Stimulated activated CD8-positive, alpha-beta memory T cell treated with anti-CD3 and anti-CD28 coated beads, Interleukin-4, amount 100 ng/mL, for 4 hours (primary cell): Measurements from ENCODE around the gene SLC37A3.
"Not testable (repeated sequence)": the region's sequence is repeated elsewhere in the genome, so short reads cannot be mapped to it uniquely, and the experiment has no call there.

Source experiments
- DNase-seq, 2 donors: peaks; one replicate each; pipeline ENCODE4 v3.0.0-alpha.2; 2020; ENCODE audit warnings: low read depth in 2 of 2, low spot score in 1 of 2

SLC37A3 gene

DNA sequence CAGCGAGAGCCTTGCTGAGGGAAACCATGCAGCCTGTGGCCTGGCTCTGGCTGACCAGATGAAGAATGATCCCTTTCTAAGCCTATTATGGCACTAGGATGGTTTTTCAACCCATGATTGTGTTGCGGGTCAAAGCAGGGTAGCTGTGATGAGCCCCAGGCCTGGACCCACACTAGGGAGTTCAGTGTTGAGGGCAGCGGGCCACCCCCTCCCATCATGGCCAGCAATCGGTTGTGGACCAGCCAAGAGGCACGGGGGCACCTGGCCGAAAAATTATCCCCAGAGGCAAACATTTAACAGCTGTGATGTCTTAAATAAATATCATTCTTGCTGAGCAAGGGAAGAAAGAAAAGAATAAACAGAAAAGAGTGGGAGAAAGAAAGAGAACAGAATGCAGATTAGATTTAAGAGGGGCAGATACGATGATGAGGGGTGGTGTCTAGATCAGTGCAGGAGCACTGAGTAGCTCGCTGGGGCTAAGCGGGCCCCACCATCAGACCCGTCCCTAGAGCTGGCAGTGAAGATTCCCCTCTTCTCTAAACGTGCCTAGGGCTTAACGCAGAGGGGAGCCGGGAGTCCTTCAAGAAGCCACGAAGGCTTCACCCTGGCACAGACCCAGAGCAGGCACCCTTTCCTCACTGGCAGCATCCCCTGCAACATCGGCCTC, 82.7 kb downstream of the SLC37A3 start:
- DNase-seq = no peak

DNA sequence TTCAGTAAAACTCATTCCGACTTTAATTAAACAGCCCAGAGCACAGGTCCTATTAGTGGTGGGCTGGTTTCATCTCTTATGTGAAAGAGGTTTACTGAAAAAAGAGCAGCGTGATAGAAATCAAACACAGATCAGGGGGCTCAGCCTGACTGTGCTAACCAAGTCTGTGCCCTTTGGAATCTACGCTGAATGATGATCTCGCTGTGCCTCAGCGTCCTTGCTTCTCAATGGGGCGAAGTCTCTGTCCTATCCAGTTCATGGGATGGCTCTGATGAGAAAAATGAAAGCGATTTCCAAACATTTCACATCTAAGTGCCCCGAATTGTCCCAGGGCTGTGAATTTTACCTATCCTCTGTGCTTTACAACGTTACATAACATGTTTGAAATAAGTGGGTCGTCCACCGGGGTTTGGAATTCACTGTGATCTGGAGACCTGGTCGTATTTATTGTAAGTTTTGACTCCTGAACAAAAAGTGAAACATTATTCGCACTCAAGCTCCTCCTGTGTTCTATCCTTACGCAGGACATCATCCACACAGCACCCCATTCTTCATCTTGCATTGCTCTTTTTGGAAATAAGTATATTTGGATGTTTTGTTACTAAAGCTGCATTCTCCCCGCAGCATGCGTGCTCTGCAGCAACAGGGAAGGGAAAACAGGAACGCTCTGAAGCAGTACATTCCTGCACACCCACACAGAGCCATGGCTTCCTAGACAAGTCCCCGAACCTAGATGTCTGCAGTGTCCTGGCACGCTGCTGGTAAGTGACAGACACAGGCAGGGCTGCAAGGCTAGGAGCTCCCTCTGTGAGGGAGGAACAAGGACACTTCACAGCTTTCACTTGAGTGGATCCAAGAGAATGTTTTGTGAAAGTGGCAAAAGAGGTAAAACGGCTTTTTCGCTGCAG, 83.5 kb downstream of the SLC37A3 start:
- no peak for DNase-seq

DNA sequence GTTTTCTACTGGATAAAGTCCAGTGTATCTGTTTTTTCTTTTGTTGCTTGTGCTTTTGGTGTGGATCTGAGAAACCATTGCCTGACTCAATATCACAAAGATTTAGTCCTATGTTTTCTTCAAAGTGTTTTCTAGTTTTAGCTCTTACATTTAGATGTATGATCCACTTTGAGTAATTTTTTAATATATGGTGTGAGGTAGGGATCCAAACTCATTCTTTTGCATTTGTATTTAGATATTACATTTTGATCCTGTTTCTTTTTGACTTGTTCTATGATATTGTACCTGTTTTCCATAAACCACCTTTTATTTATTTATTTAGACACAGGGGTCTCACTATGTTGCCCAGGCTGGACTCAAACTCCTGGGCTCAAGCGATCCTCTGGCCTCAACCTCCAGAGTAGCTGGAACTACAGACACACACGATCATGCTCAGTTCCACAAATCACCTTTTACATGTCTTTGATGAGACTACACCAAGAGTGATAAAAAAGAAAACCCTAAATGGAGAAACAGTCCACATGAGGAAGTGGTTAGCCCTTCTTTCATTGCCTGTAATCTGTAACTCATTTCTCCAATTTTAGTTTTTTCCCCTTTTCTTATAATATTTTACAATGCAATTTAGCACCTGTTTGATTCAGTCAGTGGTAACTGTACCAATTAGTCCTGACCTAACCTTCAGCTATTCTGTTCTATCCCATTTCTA, 86.0 kb downstream of the SLC37A3 start:
- DNase-seq = no peak

DNA sequence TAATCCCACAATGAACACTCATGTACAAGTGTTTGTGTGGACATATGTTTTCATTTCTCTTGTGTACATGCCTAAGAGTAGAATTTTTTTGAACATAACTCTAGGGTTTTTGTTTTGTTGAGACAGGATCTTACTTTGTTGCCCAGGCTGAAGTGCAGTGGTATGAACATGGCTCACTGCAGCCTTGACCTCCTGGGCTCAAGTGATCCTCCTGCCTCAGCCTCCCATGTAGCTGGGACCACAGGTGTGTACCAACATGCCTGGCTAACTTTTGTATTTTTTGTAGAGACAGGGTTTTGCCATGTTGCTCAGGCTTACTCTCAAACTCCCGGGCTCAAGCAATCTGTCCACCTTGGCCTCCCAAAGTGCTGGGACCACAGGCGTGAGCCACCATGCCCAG, 87.2 kb downstream of the SLC37A3 start:
- DNase-seq = not testable (repeated sequence)

DNA sequence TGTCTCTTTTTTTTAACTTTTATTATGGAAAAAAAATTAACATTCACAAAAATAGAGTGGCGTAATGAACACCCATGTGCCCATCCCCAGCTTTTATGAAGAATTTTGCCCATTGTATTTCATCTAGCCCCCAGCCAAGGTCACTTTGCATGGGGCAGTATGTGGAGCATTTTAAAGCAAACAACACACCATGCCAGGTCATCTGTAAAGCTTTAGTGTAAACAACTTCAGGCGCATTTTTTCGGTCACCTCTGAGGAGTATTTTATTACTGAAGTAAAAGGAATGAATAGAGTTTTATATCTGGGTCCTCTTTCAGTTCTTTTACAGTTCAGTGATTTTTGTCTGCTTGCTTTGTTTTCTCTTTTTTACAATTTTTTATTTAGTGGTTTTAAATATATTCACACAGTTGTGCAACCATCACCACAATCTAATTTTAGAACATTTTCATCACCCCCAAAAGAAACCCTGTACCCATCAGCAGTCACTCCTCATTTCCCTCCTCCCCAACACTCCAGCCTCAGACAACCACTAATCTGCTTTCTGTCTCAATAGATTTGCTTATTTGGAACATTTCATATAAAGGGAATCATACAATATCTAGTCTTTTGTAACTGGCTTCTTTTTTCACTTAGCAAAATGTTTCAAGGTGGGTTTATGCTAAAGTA, 87.9 kb downstream of the SLC37A3 start:
- DNase-seq = no peak

DNA sequence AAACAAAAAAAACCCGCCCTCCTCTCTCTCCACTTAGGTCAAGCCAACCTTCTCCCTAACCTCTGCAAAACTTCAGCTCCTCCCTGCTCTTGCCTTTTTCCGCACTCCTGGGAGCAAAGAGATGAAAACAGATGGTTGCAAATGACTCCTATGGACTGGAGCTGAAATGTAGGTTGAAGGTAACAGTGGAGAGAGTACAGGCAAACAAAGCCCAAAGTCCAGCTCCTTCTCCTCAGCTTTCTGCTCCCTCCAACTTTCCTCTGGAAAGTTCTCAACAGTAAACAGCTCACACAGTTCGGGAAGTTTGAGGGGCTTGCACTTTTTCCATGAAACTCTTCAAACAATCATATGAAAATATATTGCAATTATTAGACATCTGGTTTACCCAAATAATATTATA, 90.3 kb downstream of the SLC37A3 start:
- DNase-seq = no peak

DNA sequence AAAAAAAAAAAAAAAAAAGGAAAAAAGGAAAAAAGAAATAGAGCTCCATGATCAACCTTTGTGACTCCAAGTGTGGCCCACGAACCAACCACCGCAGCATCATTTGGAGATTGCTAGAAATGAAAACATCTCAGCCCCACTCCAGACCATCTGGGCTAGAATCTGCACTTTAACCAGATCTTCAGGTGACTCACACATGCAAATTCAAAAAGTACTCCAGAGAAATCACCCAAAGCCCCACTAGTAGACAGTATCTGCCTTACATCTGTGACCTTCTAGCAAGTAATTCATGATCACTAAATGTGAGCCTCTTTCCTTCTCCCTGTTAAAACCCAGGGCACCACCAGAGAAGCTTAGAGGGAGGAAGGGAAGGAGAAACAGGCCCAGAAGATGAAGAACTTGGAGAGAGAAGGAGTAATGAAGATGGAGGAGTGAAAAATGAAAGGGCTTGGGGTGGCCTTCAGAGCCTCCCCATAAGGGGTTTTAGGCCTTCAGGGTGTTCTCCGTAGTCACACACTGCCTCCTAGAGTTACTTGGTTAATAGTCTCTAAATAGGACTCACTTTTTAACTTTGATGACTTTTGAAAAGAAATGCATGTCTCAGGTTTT, 94.0 kb downstream of the SLC37A3 start:
- DNase-seq = no peak

DNA sequence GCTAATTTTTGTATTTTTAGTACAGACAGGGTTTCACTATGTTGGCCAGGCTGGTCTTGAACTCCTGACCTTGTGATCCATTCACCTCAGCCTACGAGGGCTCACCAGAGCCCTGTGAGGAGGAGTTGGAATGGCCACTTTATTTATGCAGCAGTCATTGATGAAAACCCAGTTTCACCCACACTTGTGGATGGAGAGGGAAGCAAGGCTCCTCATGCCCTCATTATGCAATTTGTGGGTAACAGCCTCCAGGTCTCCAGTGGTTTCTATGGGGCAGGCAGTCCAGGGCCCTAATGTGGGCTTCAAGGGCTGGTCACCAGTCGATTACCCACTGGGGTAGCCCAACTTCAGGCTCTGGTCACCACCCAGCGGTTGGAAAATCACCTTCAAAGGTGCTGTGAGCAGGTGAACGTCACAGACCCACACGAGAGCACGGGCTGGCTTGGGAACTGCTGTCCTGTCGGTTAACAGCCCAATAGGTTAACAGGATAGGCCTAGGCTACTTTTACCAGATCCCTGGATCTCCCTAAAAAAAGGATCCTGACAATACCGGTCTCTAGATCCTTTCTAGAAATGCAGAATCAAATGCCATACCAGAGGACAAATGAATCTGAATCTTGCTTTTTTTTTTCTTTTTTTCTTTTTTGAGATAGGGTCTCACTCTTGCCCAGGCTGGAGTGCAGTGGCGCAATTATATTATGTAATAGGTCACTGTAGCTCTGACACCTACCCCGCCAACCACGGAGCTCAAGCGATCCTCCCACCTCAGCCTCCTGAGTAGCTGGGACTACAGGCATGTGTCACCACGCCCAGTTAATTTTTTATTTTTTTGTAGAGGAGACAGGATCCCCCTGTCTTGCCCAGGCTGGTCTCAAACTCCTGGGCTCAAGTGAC, 97.8 kb downstream of the SLC37A3 start:
- no peak for DNase-seq

DNA sequence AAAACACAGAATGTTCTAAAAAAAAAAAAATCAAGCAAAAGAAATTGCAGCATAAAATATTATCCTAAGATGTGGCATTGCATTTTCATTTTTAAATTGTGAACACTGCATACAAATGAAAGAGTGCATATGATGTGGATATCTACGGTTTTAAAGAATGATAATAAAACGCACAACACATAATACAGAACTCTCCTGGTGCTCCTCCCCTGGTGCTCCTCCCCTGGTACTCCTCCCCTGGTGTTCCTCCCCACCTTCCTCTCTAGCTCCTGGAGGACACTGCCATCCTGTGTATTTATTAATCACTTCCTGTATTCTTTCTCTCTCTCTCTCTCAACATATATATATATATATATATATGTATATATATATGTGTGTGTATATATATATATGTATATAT, 100.1 kb downstream of the SLC37A3 start:
- DNase-seq = no peak

DNA sequence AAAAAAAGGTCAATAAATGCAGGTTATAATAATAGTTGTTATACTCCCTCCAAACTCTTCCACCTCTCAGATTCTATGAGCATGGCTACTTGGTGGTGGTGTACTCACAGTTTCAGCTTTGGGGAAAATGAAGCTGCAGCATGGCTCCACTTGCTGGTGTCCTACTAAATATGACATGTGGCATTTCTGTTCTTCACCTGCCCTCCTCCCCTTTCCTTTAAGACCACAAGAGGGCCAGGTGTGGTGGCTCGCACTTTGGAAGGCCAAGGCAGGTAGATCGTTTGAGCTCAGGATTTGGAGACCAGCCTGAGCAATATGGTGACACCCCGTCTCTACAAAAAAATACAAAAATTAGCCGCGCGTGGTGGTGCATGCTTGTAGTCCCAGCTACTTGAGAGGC, 101.1 kb downstream of the SLC37A3 start:
- no peak for DNase-seq

DNA sequence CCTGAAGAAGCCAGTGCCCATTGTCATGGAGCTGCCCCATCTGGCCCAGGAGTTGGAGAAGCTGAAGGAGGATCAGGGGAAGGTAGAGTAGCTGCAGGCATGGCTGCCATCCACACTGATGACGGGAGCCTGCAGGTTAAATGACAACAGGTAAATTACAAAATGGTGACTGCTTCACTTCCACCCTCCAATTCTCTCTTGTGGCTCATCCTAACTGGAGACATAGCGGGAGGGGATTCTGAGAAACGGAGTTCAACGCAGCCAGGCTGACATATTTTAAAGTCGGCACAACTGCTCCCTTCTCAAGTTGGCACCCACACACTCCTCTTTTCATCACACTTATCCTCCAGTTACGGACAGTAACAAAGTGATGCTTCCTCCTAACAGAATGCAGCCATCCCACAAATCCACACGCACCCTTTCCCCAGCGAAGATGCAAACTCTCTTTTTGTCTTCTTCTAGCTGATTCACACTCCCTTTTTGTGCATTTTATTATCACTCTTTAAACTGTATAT, 103.0 kb downstream of the SLC37A3 start:
- no peak for DNase-seq

DNA sequence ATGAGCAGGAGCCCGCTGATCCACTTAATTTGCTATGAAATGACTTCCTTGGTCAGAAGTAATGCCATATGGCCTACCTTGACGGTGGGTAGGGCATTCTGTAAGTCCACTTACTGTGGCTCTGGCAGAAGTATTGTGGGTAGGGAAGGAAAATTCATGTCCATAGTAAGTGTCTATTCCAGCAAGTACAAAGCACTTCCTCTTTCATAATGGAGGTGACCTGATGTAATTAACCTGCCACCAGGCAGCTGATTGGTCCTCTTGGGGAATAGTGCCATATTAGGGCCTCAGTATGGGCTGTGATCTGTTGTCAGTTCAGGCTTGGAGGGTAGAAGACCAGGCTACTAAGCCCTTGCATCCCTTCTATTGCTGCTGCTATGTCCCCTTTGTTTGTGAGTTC, 103.9 kb downstream of the SLC37A3 start:
- no peak for DNase-seq

DNA sequence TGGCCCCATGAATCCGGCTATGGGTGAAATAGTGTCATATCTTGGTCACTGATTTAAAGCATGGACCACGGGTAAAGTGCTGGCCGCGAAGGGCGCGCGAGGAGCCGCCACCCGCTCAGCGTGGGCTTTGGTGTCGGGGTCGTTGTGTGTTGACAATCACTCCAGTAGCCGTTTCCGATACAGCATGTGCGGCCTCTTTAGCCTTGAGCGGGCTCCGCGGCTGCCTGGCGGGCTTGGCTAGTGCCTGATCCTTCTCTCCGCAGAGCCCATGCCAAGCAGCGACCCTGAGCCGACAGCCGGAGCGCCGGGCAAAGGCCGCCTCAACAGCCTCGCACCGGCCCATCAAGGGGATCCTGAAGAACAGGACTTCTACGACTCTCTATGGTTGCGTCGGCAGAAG, 105.9 kb downstream of the SLC37A3 start:
- DNase-seq = no peak

DNA sequence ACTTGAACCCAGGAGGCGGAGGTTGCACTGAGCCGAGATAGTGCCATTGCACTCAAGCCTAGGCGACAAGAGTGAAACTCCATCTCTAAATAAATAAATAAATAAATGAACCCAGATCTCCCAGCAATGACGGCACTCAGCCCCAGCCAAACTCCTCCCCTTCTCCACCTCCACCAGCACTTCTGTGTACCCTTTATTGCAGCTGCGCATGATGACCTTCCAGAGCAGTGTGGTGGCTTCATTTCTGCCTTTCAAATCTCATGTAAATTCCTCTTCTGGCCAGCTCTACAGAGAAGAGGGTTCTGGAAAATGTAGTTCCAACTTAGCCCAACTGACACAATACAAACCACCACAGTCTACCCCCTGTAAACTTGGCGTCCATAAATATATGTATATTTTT, 108.5 kb downstream of the SLC37A3 start:
- DNase-seq = no peak

DNA sequence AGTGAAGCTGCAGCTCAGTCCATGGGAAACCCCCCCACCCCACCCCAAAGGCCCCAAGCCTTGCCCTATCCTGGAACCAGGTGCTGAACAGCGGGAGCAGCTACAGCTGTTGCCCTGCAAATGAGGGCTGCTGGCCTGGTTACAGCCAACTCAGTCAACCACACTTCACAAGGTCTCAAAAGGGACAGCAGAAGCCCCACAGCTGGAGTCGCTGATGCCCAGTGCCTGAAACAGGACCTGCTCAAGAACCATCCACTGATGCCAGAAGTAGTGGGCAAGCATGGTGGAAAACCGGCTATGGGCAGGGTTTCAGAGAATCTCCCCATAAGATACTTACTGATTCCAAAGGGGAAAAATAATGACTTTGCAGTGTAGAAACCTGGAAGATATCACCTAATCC, 110.3 kb downstream of the SLC37A3 start:
- no peak for DNase-seq

DNA sequence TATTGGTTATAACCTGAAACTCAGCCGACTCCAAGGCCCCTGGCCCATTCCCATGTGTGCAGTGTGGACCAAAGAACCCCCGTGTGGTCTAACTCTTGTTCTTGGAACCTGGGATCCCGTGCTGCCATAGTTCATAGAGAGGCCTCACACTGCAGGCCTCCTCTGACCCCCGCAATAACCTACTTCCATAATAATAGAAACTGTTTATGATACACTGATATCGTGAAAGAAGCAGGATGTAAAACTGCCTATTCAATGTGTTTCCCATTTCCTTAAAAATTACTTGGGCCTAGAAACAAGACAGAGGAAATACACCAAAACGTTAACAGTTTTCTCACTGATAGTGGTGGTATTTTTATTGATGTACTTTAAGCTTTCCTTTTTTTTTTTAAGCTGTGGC, 112.4 kb downstream of the SLC37A3 start:
- DNase-seq = no peak

DNA sequence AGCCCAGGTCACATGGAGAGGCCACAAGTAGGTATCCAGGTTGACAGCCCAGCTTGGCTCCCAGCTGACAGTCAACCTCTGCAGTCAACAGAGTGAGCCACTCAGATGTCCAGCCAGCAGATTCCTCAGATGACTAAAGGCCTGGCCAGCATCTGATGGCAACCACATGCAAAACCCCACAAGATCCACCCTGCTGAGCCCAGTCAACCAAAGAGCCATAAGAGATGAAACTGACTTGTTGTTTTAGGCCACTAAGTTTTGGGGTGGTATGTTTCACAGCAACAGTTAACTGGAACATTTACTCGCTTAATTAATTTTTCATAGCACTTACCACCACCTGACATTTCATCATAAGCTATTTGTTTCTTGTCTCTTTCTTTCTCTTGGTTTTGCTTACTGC, 114.3 kb downstream of the SLC37A3 start:
- no peak for DNase-seq
